Lower leg skin (tissue), 3 donors: ENCODE measurements around the gene NELFB.

ENCODE experiments used
- CTCF ChIP-seq, 3 donors: fragments of 450-650 bp; IDR thresholded peaks; one replicate each; pipeline ENCODE4 v1.5.1; 2016; ENCODE audit warnings: antibody characterized with exemption in 3 of 3, mild to moderate bottlenecking in 3 of 3, moderate library complexity in 2 of 3
- POLR2A ChIP-seq, 2 donors: fragments of 450-650 bp; IDR thresholded peaks; one replicate each; pipeline ENCODE4 v1.6.1; 2016 to 2017; ENCODE audit warnings: antibody characterized with exemption in 2 of 2, mild to moderate bottlenecking in 1 of 2, moderate library complexity in 1 of 2

DNA sequence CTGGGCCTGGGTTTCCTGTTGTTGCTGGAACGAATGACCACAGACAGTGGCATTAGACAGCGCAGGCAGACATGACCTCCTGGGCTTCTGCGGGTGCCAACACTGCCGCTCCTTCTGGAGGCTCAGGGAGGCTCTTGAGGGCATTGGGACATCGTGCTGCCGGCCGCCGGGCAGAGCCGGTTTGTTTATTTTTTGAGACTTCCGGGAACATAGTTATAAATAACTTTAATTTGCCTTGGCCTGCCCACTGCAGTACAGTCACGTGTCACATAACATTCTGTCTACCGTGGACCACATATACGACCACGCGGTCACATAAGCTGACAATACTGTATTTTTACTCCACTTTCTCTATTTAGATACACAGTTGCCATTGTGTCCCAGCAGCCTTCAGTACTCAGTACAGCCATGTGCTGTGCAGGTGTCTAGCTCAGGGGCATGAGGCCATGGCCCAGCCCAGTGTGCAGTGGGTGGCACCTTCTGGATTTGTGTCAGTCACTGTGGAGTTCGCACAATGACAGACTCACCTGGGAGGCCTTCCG, 14.2 kb downstream of the NELFB start:
- TF ChIP-seq CTCF (IDR thresholded peaks at IDR 0.05): no peak
- no peak for TF ChIP-seq POLR2A (IDR thresholded peaks at IDR 0.05)
